HCT116 (cell line): ENCODE results near the gene TBC1D16. TPM values are rescaled to one million over a fixed set of nuclear protein-coding genes. Genes with fewer than 3 reads are reported as not detected.

Source experiments
- ATAC-seq: fragments of 200-7000 bp; cut with Tn5 transposase; 2 replicates; pipeline ENCODE4 v1.9.1; 2020; ENCODE audit warnings: mild to moderate bottlenecking, moderate library complexity
- BruUV-seq: library from RNA; stranded (reverse); fragments of 400-500 nt; replicated peaks from 2 replicates; lab custom pipeline; 2021; lab: Mats Ljungman, UMichigan
- CTCF ChIA-PET: fragments of 300-600 bp; sonication (Branson Sonifier 250); formaldehyde crosslinking; loops from one replicate; lab custom pipeline; 2021; ENCODE audit warnings: antibody characterized with exemption; lab: Charles Lee
- POLR2A ChIA-PET: fragments of 300-600, 350-600 bp; sonication (Branson Sonifier 250); formaldehyde crosslinking; loops from one replicate; lab custom pipeline; 2021; ENCODE audit warnings: antibody characterized with exemption; lab: Charles Lee
- RAD21 ChIA-PET, 2 experiments: fragments of 300-600 bp; sonication (Branson Sonifier 250); formaldehyde crosslinking; loops; one replicate each; lab custom pipeline; 2023; ENCODE audit warnings: low total read pairs in 2 of 2; ENCODE audit not compliant: uncharacterized antibody in 2 of 2, unreplicated experiment in 2 of 2, low non-redundant PET in 1 of 2; lab: Charles Lee
- DNase-seq: peaks from one replicate; pipeline ENCODE4 v3.0.0-alpha.2; 2010; ENCODE audit warnings: low read depth, low spot score
- H2AFZ ChIP-seq: fragments of 200-600 bp; shearing (Covaris generic), sonication (generic); 2 replicates; pipeline ENCODE4 v1.6.1; 2017; ENCODE audit warnings: low read depth, mixed run types, mixed read lengths, antibody characterized with exemption, low read length; ENCODE audit not compliant: poor library complexity, severe bottlenecking
- H3K27ac ChIP-seq: 2 replicates; pipeline ENCODE4 v1.5.1; 2012; ENCODE audit warnings: low read depth, low read length
- H3K27me3 ChIP-seq: fragments of 200-600 bp; sonication (generic); 2 replicates; pipeline ENCODE4 v1.6.1; 2016; ENCODE audit warnings: mixed run types, low read length, mixed read lengths; ENCODE audit not compliant: insufficient read depth
- H3K36me3 ChIP-seq, 2 experiments: fragments of 200-500 bp in 1 of 2; fragments of 200-600 bp in 1 of 2; sonication (Bioruptor generic) in 1 of 2; sonication (generic) in 1 of 2; 2 replicates each; pipeline versions ENCODE4 v1.5.1 to v1.6.1; 2014 to 2016; ENCODE audit warnings: low read length in 2 of 2, inconsistent platforms in 1 of 2, mixed read lengths in 1 of 2, mixed run types in 1 of 2; ENCODE audit not compliant: insufficient read depth in 2 of 2, control insufficient read depth in 1 of 2
- H3K4me1 ChIP-seq, 2 experiments: fragments of 200-600 bp in 1 of 2; sonication (generic) in 1 of 2; 2 replicates each; pipeline versions ENCODE4 v1.5.1 to v1.6.1; 2012 to 2017; ENCODE audit warnings: low read length in 2 of 2, inconsistent platforms in 1 of 2, mild to moderate bottlenecking in 1 of 2, mixed read lengths in 1 of 2, mixed run types in 1 of 2, moderate library complexity in 1 of 2; ENCODE audit not compliant: insufficient read depth in 2 of 2, control insufficient read depth in 1 of 2
- H3K4me2 ChIP-seq: fragments of 200-600 bp; sonication (generic); 2 replicates; pipeline ENCODE4 v1.6.1; 2017; ENCODE audit warnings: mixed run types, low read length, mixed read lengths
- H3K4me3 ChIP-seq, 2 experiments: fragments of 200-600 bp in 1 of 2; sonication (generic) in 1 of 2; replicated peaks in 1 of 2; 2 replicates each; pipeline ENCODE4 v1.5.1; 2011 to 2016; ENCODE audit warnings: low read length in 2 of 2, control low read depth in 1 of 2, low read depth in 1 of 2, mild to moderate bottlenecking in 1 of 2, mixed read lengths in 1 of 2, mixed run types in 1 of 2
- H3K79me2 ChIP-seq: fragments of 200-600 bp; sonication (generic); 2 replicates; pipeline ENCODE4 v1.6.1; 2017; ENCODE audit warnings: mild to moderate bottlenecking, mixed run types, low read length, moderate library complexity, mixed read lengths; ENCODE audit not compliant: insufficient read depth
- H3K9ac ChIP-seq: fragments of 200-600 bp; sonication (generic); 2 replicates; pipeline ENCODE4 v1.6.1; 2016; ENCODE audit warnings: low read length, mixed read lengths
- H3K9me2 ChIP-seq: fragments of 200-600 bp; sonication (generic), shearing (Covaris generic); 2 replicates; pipeline ENCODE4 v1.6.1; 2017; ENCODE audit warnings: mixed run types, mild to moderate bottlenecking, moderate library complexity; ENCODE audit not compliant: insufficient read depth
- H3K9me3 ChIP-seq, 2 experiments: fragments of 200-500 bp in 1 of 2; fragments of 200-600 bp in 1 of 2; sonication (Bioruptor generic) in 1 of 2; sonication (generic) in 1 of 2; 2 replicates each; pipeline ENCODE4 v1.6.1; 2014 to 2017; ENCODE audit warnings: low read length in 2 of 2, mixed read lengths in 2 of 2, inconsistent platforms in 1 of 2, low read depth in 1 of 2, mild to moderate bottlenecking in 1 of 2, mixed run types in 1 of 2, moderate library complexity in 1 of 2; ENCODE audit not compliant: control insufficient read depth in 1 of 2, insufficient read depth in 1 of 2
- H4K20me1 ChIP-seq: fragments of 200-600 bp; sonication (generic), shearing (Covaris generic); 2 replicates; pipeline ENCODE4 v1.6.1; 2017; ENCODE audit warnings: mixed run types, mild to moderate bottlenecking, moderate library complexity; ENCODE audit not compliant: insufficient read depth
- CEBPB ChIP-seq: IDR thresholded peaks from 2 replicates; pipeline ENCODE4 v1.6.1; 2012; ENCODE audit warnings: low read depth
- CTCF ChIP-seq, 3 experiments: fragments of 200-600 bp in 1 of 3; sonication (generic) in 1 of 3; IDR thresholded peaks in 2 of 3; conservative IDR thresholded peaks in 1 of 3; 2 replicates each; pipeline ENCODE4 v1.5.1; 2012 to 2017; ENCODE audit warnings: low read depth in 2 of 3, low read length in 2 of 3, antibody characterized with exemption in 1 of 3, borderline replicate concordance in 1 of 3, control low read depth in 1 of 3, mild to moderate bottlenecking in 1 of 3, mixed read lengths in 1 of 3, mixed run types in 1 of 3, moderate library complexity in 1 of 3; ENCODE audit not compliant: insufficient read depth in 1 of 3
- EGR1 ChIP-seq: IDR thresholded peaks from 2 replicates; pipeline ENCODE4 v1.6.1; 2012; ENCODE audit warnings: low read depth
- EZH2 ChIP-seq: fragments of 200-600 bp; sonication (generic); IDR thresholded peaks from 2 replicates; pipeline ENCODE4 v1.6.1; 2017; ENCODE audit warnings: antibody characterized with exemption, mixed run types
- EZH2phosphoT487 ChIP-seq: fragments of 200-600 bp; IDR thresholded peaks from 2 replicates; pipeline ENCODE4 v1.6.1; 2018; ENCODE audit warnings: antibody characterized with exemption, borderline replicate concordance
- FOSL1 ChIP-seq: IDR thresholded peaks from 2 replicates; pipeline ENCODE4 v1.6.1; 2012; ENCODE audit warnings: low read depth
- JUND ChIP-seq: IDR thresholded peaks from 2 replicates; pipeline ENCODE4 v1.6.1; 2012
- MAX ChIP-seq: IDR thresholded peaks from 2 replicates; pipeline ENCODE4 v1.6.1; 2012
- POLR2A ChIP-seq: IDR thresholded peaks from 2 replicates; pipeline ENCODE4 v1.7.0; 2011; ENCODE audit warnings: borderline replicate concordance; ENCODE audit not compliant: insufficient read depth, insufficient read length; ENCODE audit errors: extremely low read depth
- RAD21 ChIP-seq: IDR thresholded peaks from 2 replicates; pipeline ENCODE4 v1.6.1; 2012; ENCODE audit warnings: low read depth, mild to moderate bottlenecking
- REST ChIP-seq: IDR thresholded peaks from 2 replicates; pipeline ENCODE4 v1.6.1; 2012; ENCODE audit warnings: low read depth
- SIN3A ChIP-seq: IDR thresholded peaks from 2 replicates; pipeline ENCODE4 v1.6.1; 2012; ENCODE audit warnings: low read depth
- SP1 ChIP-seq: IDR thresholded peaks from 2 replicates; pipeline ENCODE4 v1.6.1; 2012; ENCODE audit warnings: low read depth
- SRF ChIP-seq: IDR thresholded peaks from 2 replicates; pipeline ENCODE4 v1.6.1; 2012; ENCODE audit warnings: low read depth
- TCF7L2 ChIP-seq: IDR thresholded peaks from 2 replicates; pipeline ENCODE4 v1.7.0; 2011; ENCODE audit warnings: borderline replicate concordance, inconsistent platforms; ENCODE audit not compliant: insufficient read depth, insufficient read length; ENCODE audit errors: extremely low read depth
- ZFX ChIP-seq: fragments of 450-650 bp; IDR thresholded peaks from 2 replicates; pipeline ENCODE4 v1.6.1; 2017
- intact Hi-C: fragments of 100-400 bp; cut with micrococcal nuclease; formaldehyde crosslinking; loops from 2 replicates; pipeline ENCODE4 v1.10.0; 2022
- total RNA-seq: library from RNA; stranded (reverse); gene quantifications from one replicate; pipeline ENCODE4 v1.2.1, GENCODE V29; 2021; ENCODE audit not compliant: unreplicated experiment
- TF ChIP-seq, protein P1 (sequence below): IDR thresholded peaks from 2 replicates; pipeline ENCODE4 v1.6.1; 2012
- TF ChIP-seq, protein P2 (sequence below): IDR thresholded peaks from 2 replicates; pipeline ENCODE4 v1.6.1; 2011; ENCODE audit warnings: mild to moderate bottlenecking, low read length, moderate library complexity; ENCODE audit not compliant: insufficient replicate concordance; ENCODE audit errors: extremely low read depth

Gene TBC1D16
- total RNA-seq, 1 experiment from 2014 or later = 31.1 TPM

DNA sequence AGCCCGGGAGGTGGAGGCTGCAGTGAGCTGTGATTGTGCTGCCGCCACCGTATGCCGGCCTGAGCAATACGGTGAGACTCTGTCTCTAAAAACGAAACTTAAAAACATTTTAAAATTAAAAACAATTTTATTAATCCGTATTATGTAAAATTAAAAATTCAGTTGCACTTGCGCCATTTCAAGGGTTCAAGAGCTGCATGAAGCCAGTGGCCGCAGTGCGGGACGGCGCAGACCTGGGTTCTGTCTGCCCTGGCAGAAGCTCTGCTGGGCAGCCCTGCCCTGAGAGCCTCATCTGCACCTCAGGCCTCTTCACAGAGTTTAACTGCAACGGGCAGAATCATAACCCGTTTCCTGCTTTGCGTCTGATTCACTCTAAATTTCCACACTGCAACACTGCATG lies 31.7 kb downstream of the TBC1D16 start:
- no peak for DNase-seq
- TF ChIP-seq ZFX (no peak), EZH2phosphoT487 (no peak), SIN3A (no peak), CTCF (IDR thresholded peaks at IDR 0.05 in 2 of 3, conservative IDR thresholded peaks at IDR 0.05 in 1 of 3; ENCODE audit: borderline replicate concordance in 1 of 3, insufficient read depth in 1 of 3, low read depth in 2 of 3, low read length in 2 of 3) (no peak), POLR2A (no peak), REST (no peak), TCF7L2 (no peak), CEBPB (no peak), MAX (no peak), EZH2 (no peak), SRF (no peak), RAD21 (no peak), SP1 (no peak), EGR1 (no peak), FOSL1 (no peak), JUND (no peak)
- TF ChIP-seq, protein P1, sequence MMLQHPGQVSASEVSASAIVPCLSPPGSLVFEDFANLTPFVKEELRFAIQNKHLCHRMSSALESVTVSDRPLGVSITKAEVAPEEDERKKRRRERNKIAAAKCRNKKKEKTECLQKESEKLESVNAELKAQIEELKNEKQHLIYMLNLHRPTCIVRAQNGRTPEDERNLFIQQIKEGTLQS = no peak
- TF ChIP-seq, protein P2, sequence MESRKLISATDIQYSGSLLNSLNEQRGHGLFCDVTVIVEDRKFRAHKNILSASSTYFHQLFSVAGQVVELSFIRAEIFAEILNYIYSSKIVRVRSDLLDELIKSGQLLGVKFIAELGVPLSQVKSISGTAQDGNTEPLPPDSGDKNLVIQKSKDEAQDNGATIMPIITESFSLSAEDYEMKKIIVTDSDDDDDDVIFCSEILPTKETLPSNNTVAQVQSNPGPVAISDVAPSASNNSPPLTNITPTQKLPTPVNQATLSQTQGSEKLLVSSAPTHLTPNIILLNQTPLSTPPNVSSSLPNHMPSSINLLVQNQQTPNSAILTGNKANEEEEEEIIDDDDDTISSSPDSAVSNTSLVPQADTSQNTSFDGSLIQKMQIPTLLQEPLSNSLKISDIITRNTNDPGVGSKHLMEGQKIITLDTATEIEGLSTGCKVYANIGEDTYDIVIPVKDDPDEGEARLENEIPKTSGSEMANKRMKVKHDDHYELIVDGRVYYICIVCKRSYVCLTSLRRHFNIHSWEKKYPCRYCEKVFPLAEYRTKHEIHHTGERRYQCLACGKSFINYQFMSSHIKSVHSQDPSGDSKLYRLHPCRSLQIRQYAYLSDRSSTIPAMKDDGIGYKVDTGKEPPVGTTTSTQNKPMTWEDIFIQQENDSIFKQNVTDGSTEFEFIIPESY = no peak
- Histone ChIP-seq H3K9me2 (no peaks in the 10 kb centered on the region), H3K9ac (no peak overlapping the region), H4K20me1 (no peaks in the 10 kb centered on the region), H3K27ac (no peak overlapping the region), H3K36me3 (no peaks in the 10 kb centered on the region), H3K4me2 (no peak overlapping the region), H3K4me3 (no peak overlapping the region), H3K79me2 (no peaks in the 10 kb centered on the region), H3K9me3 (no peaks in the 10 kb centered on the region), H2AFZ (no peak overlapping the region), H3K4me1 (peaks cover 14 to 21% of the 10 kb centered on the region in 2 experiments), H3K27me3 (no peaks in the 10 kb centered on the region)
- intact Hi-C loops = no loop called here
- no peak for ATAC-seq
- ChIA-PET CTCF (interaction anchor here (1.3 to 5.2 kb wide), 2 partner anchors 10 to 120 kb away, joined by 3 to 37 read pairs; no protein-coding TSS in a partner anchor), RAD21 (no interaction called here), POLR2A (no interaction called here)
- BruUV-seq = no TSS peak
